GM19193 (cell line): ENCODE measurements around the gene F7.

Source experiments
- POLR2A ChIP-seq: IDR thresholded peaks from 4 replicates; pipeline ENCODE4 v1.6.1; 2011; ENCODE audit not compliant: insufficient read depth, insufficient read length; ENCODE audit errors: extremely low read depth

F7 gene

DNA sequence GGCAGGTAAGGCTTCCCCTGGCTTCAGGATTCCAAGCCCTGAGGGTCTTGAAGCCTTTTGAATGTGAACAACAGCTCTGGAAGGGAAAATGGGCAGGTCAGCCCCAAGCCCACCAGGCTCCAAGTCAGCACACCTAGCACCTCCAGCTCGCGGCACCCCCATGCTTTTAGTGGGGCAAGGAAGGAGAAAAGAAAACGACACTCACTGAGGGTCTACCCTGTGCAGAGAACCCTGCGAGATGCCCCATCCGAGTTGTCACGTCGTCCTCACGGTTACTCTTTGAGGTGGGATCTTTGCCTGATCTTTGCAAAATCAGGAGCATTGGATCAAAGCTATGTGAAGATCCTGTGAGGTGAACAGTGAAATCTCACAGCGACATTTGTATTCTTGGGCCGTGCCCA lies 11.3 kb downstream of the F7 start:
- TF ChIP-seq POLR2A: no peak

DNA sequence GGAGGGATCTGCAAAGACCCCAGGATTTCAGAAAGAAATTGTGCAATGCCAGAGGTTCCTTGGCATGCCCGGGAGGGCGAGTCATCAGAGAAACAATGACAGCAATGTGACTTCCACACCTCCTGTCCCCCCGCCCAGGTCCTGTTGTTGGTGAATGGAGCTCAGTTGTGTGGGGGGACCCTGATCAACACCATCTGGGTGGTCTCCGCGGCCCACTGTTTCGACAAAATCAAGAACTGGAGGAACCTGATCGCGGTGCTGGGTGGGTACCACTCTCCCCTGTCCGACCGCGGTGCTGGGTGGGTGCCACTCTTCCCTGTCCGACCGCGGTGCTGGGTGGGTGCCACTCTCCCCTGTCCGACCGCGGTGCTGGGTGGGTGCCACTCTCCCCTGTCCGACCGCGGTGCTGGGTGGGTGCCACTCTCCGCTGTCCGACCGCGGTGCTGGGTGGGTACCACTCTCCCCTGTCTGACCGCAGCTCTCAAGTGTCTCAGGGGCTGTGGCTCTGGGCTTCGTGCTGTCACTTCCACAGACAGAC lies 11.8 kb downstream of the F7 start:
- TF ChIP-seq POLR2A: no peak

DNA sequence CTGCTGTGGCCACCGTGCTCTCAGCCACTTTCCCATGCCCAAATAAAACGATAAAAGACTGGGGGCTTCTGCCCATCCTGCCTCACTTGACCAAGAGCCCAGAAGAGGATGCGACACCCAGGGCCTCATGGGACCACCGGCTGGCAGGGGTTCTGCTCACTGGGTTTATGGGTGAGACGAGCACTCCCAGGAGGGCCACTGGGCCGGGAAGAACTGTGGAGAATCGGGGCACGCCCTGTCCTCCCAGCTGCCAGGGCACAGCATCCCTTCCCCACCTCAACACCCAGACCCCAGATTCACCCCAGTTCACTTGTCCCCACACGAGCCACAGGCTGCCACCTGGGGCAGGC lies 12.3 kb downstream of the F7 start:
- TF ChIP-seq POLR2A: no peak

DNA sequence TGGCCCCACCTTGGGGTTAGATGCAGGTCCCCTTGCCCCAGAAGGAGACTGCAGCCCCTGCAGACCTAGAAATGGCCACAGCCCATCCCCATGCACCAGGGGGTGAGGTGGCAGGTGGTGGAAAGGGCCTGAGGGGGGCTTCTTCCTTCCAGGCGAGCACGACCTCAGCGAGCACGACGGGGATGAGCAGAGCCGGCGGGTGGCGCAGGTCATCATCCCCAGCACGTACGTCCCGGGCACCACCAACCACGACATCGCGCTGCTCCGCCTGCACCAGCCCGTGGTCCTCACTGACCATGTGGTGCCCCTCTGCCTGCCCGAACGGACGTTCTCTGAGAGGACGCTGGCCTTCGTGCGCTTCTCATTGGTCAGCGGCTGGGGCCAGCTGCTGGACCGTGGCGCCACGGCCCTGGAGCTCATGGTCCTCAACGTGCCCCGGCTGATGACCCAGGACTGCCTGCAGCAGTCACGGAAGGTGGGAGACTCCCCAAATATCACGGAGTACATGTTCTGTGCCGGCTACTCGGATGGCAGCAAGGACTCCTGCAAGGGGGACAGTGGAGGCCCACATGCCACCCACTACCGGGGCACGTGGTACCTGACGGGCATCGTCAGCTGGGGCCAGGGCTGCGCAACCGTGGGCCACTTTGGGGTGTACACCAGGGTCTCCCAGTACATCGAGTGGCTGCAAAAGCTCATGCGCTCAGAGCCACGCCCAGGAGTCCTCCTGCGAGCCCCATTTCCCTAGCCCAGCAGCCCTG lies 12.8 kb downstream of the F7 start:
- TF ChIP-seq POLR2A: no peak

DNA sequence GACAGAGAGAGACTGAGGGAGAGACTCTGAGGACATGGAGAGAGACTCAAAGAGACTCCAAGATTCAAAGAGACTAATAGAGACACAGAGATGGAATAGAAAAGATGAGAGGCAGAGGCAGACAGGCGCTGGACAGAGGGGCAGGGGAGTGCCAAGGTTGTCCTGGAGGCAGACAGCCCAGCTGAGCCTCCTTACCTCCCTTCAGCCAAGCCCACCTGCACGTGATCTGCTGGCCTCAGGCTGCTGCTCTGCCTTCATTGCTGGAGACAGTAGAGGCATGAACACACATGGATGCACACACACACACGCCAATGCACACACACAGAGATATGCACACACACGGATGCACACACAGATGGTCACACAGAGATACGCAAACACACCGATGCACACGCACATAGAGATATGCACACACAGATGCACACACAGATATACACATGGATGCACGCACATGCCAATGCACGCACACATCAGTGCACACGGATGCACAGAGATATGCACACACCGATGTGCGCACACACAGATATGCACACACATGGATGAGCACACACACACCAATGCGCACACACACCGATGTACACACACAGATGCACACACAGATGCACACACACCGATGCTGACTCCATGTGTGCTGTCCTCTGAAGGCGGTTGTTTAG lies 13.7 kb downstream of the F7 start:
- no peak for TF ChIP-seq POLR2A

DNA sequence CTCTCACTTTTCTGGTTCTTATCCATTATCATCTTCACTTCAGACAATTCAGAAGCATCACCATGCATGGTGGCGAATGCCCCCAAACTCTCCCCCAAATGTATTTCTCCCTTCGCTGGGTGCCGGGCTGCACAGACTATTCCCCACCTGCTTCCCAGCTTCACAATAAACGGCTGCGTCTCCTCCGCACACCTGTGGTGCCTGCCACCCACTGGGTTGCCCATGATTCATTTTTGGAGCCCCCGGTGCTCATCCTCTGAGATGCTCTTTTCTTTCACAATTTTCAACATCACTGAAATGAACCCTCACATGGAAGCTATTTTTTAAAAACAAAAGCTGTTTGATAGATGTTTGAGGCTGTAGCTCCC lies 14.2 kb downstream of the F7 start:
- TF ChIP-seq POLR2A: no peak

DNA sequence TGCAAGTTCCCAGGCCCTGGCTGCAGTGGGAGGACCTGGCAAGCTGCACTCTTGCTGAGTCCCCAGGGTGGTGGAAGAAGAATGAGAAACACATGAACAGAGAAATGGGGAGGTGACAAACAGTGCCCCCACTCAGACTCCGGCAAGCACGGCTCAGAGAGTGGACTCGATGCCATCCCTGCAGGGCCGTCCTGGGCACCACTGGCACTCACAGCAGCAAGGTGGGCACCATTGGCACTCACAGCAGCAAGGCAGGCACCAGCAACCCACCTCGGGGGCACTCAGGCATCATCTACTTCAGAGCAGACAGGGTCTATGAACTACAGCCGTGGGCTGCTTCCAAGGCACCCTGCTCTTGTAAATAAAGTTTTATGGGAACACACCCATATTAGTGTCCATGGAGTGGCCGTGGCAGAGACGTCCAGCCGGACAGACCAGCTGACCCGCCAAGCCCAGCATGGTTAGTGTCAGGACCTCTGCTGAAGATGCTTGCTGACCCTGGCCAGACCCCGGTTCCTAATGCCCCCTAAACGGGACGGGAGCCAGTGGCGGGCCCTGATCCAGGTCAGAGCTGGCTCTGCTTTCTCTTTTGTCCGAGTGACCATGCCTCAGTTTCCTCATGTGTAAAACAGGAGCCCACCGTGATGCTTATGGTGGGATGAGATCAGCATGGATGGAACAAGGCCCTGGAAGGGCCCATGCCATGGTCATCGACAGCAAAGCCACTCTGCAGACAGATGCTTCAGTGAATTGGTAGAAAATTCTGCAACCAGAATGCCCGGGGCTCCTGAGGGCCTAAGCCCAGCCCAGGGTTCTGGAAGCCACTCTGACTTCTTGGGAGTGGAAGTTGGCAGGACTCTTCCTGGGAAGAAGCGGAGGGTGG lies 14.9 kb downstream of the F7 start:
- TF ChIP-seq POLR2A: no peak

DNA sequence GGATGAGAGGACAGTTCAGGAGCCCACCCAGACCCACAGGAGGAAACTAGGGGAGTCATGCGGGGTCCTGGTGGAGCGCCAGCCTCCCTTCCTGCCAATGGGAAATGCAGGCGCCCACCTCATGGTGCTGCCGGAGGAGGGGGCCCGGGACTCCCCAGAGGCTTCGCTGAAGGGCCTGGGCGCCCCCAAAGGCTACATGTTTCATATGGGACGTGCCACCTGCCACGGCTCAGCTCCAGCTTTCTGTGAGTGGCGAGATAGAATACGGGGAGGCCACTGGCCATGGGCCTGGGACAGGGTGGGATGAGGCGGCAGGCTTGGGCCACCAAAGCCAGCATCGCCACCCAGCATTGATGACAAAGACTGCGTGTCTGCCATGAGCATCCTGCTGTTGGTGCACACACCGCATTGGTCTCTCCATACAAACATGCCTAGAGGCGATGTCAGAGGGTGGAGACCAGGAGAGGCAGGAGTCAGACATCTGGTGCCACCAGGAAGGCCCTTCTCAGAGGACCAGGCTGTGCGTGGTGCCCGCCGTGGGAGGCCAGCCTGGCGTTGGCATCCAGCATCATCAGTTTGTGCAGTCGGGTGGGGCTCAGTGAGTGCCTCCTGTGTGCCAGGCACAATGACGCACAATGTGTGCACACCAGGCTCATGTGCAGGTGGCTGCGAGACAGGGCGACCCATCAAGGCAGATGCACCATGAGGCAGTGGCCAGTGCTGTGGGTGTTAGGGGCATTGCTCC lies 15.8 kb downstream of the F7 start:
- TF ChIP-seq POLR2A: no peak

DNA sequence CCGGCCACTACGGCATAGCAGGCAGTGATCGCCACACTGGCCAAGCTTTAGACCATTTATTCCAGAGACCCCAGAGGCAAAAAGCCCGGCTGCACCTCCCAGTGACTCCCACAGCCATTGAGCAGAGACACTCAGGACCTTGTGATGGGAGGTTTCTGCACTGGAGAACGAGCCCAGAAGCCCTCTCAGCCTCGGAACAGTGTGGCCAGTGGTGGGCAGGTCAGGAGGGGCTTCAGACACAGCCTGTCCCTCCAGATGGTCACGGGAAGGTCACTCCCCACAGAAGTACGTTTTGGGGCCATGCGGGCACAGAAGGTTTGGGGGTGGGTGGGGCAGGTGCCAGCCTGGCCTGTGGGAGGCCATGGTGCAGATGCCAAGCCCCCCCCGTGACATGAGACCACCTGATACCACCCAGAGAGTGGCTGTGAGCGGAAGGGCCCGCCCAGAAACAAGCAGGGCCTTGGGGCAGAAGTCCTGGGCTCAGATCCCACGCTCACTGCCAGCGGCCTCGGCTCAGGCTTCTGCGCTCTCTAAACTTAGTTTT lies 16.4 kb downstream of the F7 start:
- no peak for TF ChIP-seq POLR2A

DNA sequence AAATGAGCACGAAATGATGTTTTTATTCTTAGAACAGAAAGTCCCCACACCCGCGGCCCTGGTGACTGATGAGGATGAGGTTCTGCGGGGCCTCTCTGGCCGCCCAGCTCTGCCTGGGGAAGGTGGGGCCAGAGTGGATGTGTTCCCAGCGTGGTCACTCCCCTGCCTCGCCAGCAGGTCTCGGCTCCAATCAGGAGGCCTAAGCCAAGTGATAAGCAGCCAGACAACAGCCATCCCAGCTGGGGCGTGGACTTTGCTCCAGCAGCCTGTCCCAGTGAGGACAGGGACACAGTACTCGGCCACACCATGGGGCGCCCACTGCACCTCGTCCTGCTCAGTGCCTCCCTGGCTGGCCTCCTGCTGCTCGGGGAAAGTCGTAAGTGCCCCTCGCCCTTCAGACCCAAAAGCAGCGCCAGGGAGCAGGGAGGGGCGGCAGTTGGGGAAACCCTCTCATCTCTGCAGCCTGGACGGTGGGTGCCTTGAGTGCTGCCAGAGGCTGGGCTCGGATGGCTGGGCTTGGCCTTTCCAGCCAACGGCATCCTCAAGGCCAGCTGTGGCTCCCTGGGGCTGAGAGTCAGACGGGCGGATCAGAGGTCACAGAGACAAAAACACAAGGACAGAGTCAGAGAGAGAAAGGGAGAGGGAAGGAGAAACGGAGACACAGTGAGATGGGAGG lies 17.1 kb downstream of the F7 start, which contains the start of gene F10:
F10 (plus strand) TSS at position 250 of the 676 bp plus-strand sequence; CDS start at position 307, 57 bp downstream.
- no peak for TF ChIP-seq POLR2A

DNA sequence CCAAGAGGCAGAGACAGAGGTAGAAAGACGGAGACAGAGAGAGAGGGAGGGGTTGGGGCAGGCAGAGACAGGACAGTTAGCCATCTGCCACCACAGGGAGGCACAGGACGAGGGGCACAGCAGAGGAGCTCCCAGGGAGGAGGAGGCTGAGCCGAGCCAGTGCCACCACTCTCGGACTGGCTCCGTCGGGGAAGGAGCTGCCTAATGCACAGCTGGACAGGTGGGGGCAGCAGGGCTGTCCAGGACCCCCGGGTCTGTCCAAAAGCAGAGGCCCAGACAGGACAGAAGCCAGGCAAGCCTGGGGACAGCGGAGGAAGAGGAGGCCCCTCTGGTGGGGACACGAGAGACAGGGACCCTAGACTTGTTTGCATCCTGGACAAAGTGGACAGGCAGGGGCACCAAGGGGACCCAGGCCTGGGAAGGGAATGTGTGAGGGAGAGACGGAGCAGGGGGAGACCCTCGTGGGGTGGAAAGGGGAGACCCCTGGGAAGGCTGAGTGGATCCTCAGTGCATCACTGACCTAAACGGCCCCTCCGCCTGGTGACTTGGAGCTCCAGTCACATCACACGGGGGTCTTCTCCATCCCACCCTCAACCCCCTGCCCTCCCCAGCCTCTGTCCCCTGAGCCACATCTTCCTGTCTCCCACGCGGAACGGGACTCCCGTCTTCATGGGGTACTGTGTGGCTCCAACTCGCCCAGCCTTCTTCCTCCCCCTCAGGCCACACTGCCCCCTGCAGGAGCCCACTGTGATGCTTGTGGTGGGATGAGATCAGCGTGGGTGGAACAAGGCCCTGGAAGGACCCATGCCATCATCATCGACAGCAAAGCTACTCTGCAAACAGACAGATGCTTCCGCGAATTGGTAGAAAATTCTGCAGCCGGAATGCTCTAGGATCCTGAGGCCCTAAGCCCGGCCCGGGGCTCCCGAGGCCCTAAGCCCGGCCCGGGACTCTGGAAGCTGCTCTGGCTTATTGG lies 17.9 kb downstream of the F7 start:
- no peak for TF ChIP-seq POLR2A

DNA sequence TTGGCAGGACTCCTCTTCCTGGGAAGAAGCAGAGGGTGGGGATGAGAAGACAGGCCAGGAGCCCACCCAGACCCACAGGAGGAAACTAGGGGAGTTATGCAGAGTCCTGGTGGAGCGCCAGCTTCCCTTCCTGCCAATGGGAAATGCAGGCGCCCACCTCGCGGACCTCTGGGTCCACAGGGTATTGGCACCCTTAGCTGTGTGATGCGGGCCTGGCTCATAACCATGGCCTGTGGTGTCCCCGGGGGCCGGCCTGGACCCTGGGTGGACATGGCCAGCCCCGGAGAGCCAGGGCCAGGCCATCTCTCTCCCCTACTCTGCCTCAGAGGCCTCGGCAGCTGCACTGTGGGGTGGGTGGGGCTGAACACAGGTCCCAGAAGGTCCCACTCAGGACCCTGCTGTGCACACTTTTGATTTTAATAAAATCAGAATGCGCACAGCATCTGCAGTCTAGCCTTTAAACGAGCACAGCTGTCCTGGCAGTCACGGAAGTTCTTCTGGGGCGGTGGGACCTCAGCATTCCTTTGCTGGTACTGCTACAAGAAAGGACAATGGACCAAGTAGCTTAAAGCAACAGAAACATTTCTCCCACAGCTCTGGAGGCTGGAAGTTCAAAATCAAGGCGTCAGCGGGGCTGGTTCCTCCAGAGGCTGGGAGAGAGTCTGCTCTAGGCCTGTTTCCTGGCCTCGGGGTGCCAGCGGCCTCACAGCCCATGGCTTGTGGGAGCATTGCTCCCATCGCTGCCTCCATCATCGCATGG lies 18.8 kb downstream of the F7 start:
- TF ChIP-seq POLR2A: no peak
